Caco-2 (cell line): ENCODE measurements around the gene NHLH1. TPM values are rescaled to one million over a fixed set of nuclear protein-coding genes. Genes with fewer than 3 reads are reported as not detected.

Experiments
- BruUV-seq: library from RNA; stranded (reverse); fragments of 400-500 nt; replicated peaks from 2 replicates; lab custom pipeline; 2021; lab: Mats Ljungman, UMichigan
- CTCF ChIA-PET: fragments of 300-600 bp; sonication (Branson Sonifier 250); formaldehyde crosslinking; loops from one replicate; lab custom pipeline; 2022; ENCODE audit warnings: antibody characterized with exemption; lab: Charles Lee
- POLR2A ChIA-PET: fragments of 300-600 bp; sonication (Branson Sonifier 250); formaldehyde crosslinking; loops from one replicate; lab custom pipeline; 2022; ENCODE audit warnings: antibody characterized with exemption; lab: Charles Lee
- DNase-seq, 2 experiments: peaks; one replicate each; pipeline versions ENCODE4 v3.0.0 to v3.0.0-alpha.2; 2020 to 2022
- H3K27me3 ChIP-seq: replicated peaks from 2 replicates; pipeline ENCODE4 v1.6.0; 2011; ENCODE audit warnings: low read length; ENCODE audit not compliant: control insufficient read depth, insufficient read depth
- H3K36me3 ChIP-seq: 2 replicates; pipeline ENCODE4 v1.5.1; 2011; ENCODE audit warnings: low read length; ENCODE audit not compliant: control insufficient read depth, insufficient read depth
- H3K4me1 ChIP-seq: fragments of 250-450 bp; sonication (Bioruptor Pico); 2 replicates; pipeline ENCODE4 v1.5.1; 2020; ENCODE audit warnings: mild to moderate bottlenecking
- H3K4me3 ChIP-seq: 2 replicates; pipeline ENCODE4 v1.5.1; 2011; ENCODE audit warnings: low read depth, mild to moderate bottlenecking, control low read depth, low read length
- H3K9me3 ChIP-seq: fragments of 250-450 bp; sonication (Bioruptor Pico); 2 replicates; pipeline ENCODE4 v1.5.1; 2020; ENCODE audit warnings: mild to moderate bottlenecking, moderate library complexity
- H3K27ac Mint-ChIP-seq: one replicate; pipeline ENCODE4 v1.8.0; 2022; ENCODE audit warnings: mixed read lengths; ENCODE audit not compliant: unreplicated experiment
- H3K27me3 Mint-ChIP-seq: one replicate; pipeline ENCODE4 v1.8.0; 2022; ENCODE audit warnings: mixed read lengths; ENCODE audit not compliant: insufficient read depth, unreplicated experiment
- H3K36me3 Mint-ChIP-seq: one replicate; pipeline ENCODE4 v1.8.0; 2022; ENCODE audit warnings: mild to moderate bottlenecking, mixed read lengths; ENCODE audit not compliant: insufficient read depth, unreplicated experiment
- H3K4me1 Mint-ChIP-seq: one replicate; pipeline ENCODE4 v1.8.0; 2022; ENCODE audit warnings: low read depth, mixed read lengths; ENCODE audit not compliant: unreplicated experiment
- H3K4me3 Mint-ChIP-seq: one replicate; pipeline ENCODE4 v1.8.0; 2022; ENCODE audit warnings: mild to moderate bottlenecking, moderate library complexity, mixed read lengths; ENCODE audit not compliant: unreplicated experiment
- H3K9me3 Mint-ChIP-seq: one replicate; pipeline ENCODE4 v1.8.0; 2022; ENCODE audit warnings: mixed read lengths; ENCODE audit not compliant: unreplicated experiment
- CTCF ChIP-seq, 2 experiments: fragments of 200-600 bp in 1 of 2; IDR thresholded peaks; 1 replicate in 1 of 2; 2 replicates in 1 of 2; pipeline versions ENCODE4 v1.5.1 to v1.8.0; 2011 to 2022; ENCODE audit warnings: antibody characterized with exemption in 1 of 2, control low read depth in 1 of 2, inconsistent platforms in 1 of 2, low read depth in 1 of 2, low read length in 1 of 2, mild to moderate bottlenecking in 1 of 2, moderate library complexity in 1 of 2; ENCODE audit not compliant: insufficient read depth in 1 of 2, severe bottlenecking in 1 of 2, unreplicated experiment in 1 of 2
- intact Hi-C: fragments of 100-400 bp; cut with micrococcal nuclease; formaldehyde crosslinking; loops from one replicate; pipeline ENCODE4 v1.10.0; 2022; ENCODE audit not compliant: unreplicated experiment
- total RNA-seq: library from RNA; stranded (reverse); gene quantifications from 2 replicates; pipeline ENCODE4 v1.2.3, GENCODE V29; 2022

NHLH1 gene
- total RNA-seq, 1 experiment from 2014 or later, result 0.36 TPM

GRCh38 chr1:160326418-160326817 lies 40.5 kb upstream of the NHLH1 start:
- no peaks in the 10 kb centered on the region for H3K4me1 ChIP-seq
- H3K27me3 ChIP-seq, result no peaks in the 10 kb centered on the region
- no peaks in the 10 kb centered on the region for H3K4me1 Mint-ChIP-seq
- intact Hi-C loops, result no loop called here
- TF ChIP-seq CTCF (IDR thresholded peaks at IDR 0.05; ENCODE audit: insufficient read depth in 1 of 2, low read depth in 1 of 2, low read length in 1 of 2, severe bottlenecking in 1 of 2, unreplicated experiment in 1 of 2), result no peak
- peaks cover 94% of the 10 kb centered on the region for H3K36me3 Mint-ChIP-seq
- no peaks in the 10 kb centered on the region for H3K9me3 Mint-ChIP-seq
- ChIA-PET POLR2A (no interaction called here), CTCF (no interaction called here)
- H3K27ac Mint-ChIP-seq, result no peak overlapping the region
- no TSS peak for BruUV-seq
- H3K9me3 ChIP-seq, result no peaks in the 10 kb centered on the region
- no peak overlapping the region for H3K4me3 Mint-ChIP-seq
- no peaks in the 10 kb centered on the region for H3K36me3 ChIP-seq
- no peaks in the 10 kb centered on the region for H3K27me3 Mint-ChIP-seq
- no peak for DNase-seq
- H3K4me3 ChIP-seq, result no peak overlapping the region

GRCh38 chr1:160328184-160328583 lies 38.7 kb upstream of the NHLH1 start:
- H3K27me3 ChIP-seq, result no peaks in the 10 kb centered on the region
- Mint-ChIP-seq H3K9me3 (no peaks in the 10 kb centered on the region), H3K27me3 (no peaks in the 10 kb centered on the region), H3K4me1 (no peaks in the 10 kb centered on the region), H3K36me3 (peaks cover 92% of the 10 kb centered on the region), H3K27ac (no peak overlapping the region), H3K4me3 (no peak overlapping the region)
- intact Hi-C loops, result no loop called here
- TF ChIP-seq CTCF (IDR thresholded peaks at IDR 0.05; ENCODE audit: insufficient read depth in 1 of 2, low read depth in 1 of 2, low read length in 1 of 2, severe bottlenecking in 1 of 2, unreplicated experiment in 1 of 2), result no peak
- CTCF ChIA-PET, result no interaction called here
- POLR2A ChIA-PET, result no interaction called here
- H3K36me3 ChIP-seq, result no peaks in the 10 kb centered on the region
- no peak for DNase-seq
- H3K9me3 ChIP-seq, result no peaks in the 10 kb centered on the region
- no peaks in the 10 kb centered on the region for H3K4me1 ChIP-seq
- no peak overlapping the region for H3K4me3 ChIP-seq
- BruUV-seq, result no TSS peak

GRCh38 chr1:160330119-160330518 lies 36.8 kb upstream of the NHLH1 start:
- TF ChIP-seq CTCF (IDR thresholded peaks at IDR 0.05; ENCODE audit: insufficient read depth in 1 of 2, low read depth in 1 of 2, low read length in 1 of 2, severe bottlenecking in 1 of 2, unreplicated experiment in 1 of 2), result no peak
- Mint-ChIP-seq H3K4me3 (no peak overlapping the region), H3K27me3 (no peaks in the 10 kb centered on the region), H3K27ac (peak overlapping the region; percentile 2), H3K36me3 (peaks cover 92% of the 10 kb centered on the region), H3K9me3 (no peaks in the 10 kb centered on the region), H3K4me1 (no peaks in the 10 kb centered on the region)
- no peak for DNase-seq
- Histone ChIP-seq H3K27me3 (no peaks in the 10 kb centered on the region), H3K4me3 (no peak overlapping the region), H3K4me1 (no peaks in the 10 kb centered on the region), H3K36me3 (no peaks in the 10 kb centered on the region), H3K9me3 (no peaks in the 10 kb centered on the region)
- CTCF ChIA-PET, result no interaction called here
- POLR2A ChIA-PET, result no interaction called here
- no TSS peak for BruUV-seq
- intact Hi-C loops, result no loop called here
